Breast epithelium (tissue), 3 donors: Measurements from ENCODE around the gene KANK3.

Source experiments
- CTCF ChIP-seq, 3 donors: fragments of 450-650 bp; IDR thresholded peaks; one replicate each; pipeline ENCODE4 v1.5.1; 2016 to 2017; ENCODE audit warnings: antibody characterized with exemption in 3 of 3, mild to moderate bottlenecking in 3 of 3, moderate library complexity in 3 of 3
- POLR2A ChIP-seq: fragments of 450-650 bp; IDR thresholded peaks from one replicate; pipeline ENCODE4 v1.6.1; 2016; ENCODE audit warnings: antibody characterized with exemption, mild to moderate bottlenecking, moderate library complexity

DNA sequence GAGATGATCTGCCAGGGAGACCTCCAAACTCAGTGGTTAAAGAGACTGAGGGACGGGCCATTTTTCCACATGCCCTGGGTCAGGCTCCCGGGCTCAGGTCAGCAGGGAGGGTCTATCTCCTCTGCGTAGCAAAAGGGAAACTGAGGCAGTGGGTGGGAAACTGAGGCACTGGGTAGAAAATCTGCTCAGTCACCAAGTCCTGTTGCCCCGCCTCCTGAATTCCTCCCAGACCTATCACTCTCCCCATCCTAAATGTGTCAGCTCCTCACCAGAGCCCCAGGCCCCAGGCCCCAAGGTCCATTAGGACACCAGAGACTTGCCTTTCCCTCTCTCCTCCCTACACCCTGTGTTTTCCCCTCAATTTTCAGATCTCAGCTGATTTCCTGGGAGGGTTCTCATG lies 37.3 kb downstream of the KANK3 start:
- TF ChIP-seq CTCF (IDR thresholded peaks at IDR 0.05): no peak
- TF ChIP-seq POLR2A: no peak
